Measurements from ENCODE around the gene JAK1.
A peak's percentile ranks its signal among the peaks of the same experiment; 100 is the strongest.
"Not testable (repeated sequence)": the region's sequence is repeated elsewhere in the genome, so short reads cannot be mapped to it uniquely, and the experiment has no call there.

JAK1 gene

GRCh38 chr1:64948216-64948615 is 18.1 kb downstream of the JAK1 start:
- DNase-seq, result no peak

DNA sequence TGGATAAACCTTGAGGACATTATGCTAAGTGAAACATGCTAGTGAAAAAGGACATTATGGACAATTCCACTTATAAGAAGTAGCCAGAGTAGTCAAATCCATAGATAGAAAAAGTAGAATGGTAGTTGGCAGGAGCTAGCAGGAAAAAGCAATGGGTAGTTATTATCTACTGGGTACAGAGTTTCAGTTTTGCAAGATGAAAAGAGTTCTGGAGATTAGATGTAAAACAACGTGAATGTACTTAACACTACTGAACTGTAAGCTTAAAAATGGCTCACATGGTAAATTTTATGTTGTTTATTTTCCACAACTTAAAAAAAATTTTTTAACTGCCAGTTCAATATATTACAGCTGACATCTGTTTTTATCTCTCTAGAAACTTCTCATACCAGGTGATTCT is 19.4 kb downstream of the JAK1 start:
- no peak for DNase-seq

DNA sequence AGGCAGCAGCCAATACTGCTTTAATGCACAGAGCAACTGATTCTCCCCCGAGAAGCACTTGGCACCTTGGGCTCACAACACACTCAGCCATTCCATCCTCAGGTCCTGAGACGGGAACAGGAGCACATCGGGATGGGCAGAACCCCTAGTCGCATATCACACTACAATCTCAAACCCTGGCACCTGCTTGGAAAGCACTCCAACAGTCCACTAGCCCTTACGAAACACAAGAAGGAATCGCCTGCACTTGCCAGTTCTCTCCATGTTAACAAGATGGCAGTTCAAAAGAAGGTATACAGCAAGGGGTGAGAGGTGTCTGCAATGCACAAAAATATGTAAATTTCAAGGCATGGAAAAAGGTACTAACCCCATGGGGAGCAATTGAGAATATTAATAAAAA is 21.4 kb downstream of the JAK1 start:
- DNase-seq, result no peak

- DNase-seq, result no peak
Observed at GRCh38 chr1:64942675-64943074, 23.7 kb downstream of the JAK1 start.

GRCh38 chr1:64942118-64942517 is 24.2 kb downstream of the JAK1 start:
- no peak for DNase-seq

DNA sequence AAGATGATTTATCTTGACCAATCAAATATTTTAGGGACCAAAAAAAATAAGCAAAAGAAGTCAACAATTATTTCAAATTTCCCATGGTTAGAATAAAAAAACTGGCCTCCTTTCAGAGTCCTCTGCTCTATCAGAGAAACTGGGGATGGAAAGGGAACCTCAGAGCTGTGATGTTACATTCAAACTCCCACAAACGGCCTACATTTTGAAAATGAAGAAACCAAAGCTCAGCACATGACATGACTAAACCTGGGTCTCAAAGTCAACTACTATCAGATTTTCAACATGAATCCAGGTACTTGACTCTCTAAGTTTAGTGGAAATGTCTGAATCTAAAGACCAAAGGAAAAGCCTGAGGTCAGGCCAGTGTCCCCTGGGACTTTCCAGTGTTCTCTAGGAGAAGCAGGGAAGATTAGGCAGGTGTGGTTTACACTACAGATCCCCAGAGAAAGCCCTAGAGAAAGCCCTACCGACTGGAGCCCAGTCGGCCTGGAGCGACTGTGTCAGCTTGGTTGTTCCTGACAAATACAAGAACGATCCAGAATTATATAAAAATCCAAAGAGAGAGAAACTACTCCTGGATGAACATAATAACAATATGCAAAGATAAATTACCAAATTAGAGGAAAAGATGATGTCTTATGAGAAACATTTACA is 24.8 kb downstream of the JAK1 start:
- no peak for DNase-seq

- DNase-seq, result no peak
Observed at GRCh38 chr1:64940025-64940424, 26.3 kb downstream of the JAK1 start.

DNA sequence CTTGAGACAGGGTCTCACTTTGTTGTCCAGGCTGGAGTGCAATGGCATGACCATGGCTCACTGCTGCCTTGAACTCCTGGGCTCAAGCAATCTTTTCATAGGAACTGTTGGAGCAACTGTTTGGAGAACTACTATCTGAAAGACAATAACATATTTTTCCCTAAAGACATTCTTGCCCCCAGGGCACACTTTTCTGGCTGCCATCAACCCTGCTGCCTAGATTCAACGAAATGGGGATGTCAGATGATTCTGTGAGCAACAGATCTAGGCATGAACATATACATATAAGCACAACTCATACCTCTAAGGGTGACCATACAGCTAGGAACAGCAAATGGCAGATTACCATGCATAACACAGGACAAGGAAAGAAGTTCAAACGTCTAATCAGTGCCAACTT is 27.4 kb downstream of the JAK1 start:
- DNase-seq, result no peak

DNA sequence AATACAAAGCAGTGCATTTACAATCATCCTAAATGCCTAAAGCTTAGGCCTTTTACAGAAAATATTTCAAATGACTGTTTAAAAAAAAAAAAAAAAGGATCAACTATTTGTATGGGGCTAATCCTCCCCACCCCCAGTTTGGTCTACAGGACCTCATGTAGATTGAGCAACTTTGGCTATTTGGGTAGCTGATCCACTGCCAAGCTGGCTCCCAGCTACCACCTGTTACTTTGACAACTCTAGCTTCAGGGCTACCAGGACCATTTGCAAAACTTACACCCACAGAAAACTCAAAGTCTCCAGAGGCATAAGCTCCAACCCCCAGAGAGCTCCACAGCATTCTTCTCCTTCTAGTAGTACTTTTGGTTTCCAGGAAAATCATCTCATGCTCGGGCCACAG is 29.4 kb downstream of the JAK1 start:
- DNase-seq, result no peak

DNA sequence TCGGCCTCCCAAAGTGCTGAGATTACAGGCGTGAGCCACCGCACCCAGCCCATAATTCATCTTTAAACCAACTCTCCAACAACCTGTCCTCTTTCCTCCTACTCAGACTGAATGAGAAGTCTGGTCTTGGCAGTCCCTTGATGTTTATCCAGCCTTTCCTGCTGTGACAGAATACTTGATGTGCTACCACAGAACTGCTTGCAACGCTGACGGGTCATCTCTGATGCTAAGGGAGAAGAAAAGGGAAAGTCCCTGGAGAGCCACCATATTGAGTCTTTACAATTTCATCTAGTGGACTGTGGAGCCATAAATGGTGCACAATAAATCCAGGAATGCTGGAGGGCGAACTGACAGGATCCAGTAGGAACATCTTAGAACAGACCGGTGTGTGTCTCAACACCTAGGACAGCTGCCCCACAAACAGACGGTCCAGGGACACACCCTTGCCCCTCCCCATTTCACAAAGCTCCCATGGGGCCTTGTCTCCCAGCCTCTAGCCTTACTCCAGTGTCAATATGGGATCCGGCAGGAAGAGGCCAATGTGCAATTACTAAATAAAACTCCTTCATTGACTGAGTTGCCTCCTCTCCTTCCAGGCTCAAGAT is 30.7 kb downstream of the JAK1 start:
- no peak for DNase-seq

DNA sequence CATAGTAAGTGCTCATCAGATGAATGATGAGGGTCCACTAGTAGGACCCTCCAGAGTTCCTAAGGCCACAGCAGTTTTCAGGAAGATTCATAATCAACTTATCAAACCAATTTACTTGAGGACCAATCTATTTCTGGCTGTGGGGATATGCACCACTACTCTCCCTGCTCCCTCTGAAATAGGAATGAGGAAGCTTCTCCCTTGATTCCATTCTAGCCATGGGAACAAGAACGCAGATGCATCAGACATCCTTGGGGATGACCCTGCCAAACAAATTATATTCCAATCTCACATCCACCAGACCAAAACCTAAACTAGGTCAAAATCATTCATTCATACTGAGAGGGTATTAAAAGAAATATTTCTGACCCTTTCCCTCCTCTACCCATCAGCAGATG is 31.5 kb downstream of the JAK1 start:
- DNase-seq, result no peak

DNA sequence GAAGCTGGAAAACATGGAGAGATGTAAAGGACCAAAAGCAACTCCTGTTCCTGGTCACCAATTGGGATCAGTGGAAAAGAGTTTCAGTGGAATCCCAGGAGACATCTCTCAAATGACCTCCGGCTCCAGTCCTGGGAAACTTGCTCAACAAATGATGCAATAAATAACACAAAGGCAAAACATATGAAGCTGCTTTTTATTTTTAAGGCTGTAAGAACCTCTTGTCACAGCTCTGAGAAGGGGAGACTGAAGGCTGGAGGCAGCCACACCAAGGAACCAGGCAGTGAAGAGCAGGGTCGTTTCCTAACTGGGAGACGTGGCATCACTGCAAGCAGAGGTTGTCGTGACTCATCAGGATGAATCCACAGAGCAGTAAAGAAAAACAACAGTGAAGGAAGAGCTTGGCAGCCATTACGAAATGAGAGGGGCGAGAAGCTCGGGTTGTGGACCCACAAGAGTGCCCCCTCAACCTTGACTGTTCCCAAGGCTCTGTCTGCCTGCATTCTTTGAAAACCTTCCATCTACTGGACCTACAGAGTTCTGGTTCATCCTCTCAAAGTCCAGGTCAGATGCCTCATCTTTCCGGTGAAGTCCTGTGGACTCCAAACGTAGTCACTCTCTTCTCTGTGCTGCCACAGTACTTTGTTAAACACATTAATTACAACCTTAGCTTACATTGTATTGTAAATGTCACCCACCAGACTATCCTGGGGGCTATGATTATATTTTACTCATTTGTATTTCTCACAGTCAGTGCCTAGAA is 32.1 kb downstream of the JAK1 start:
- no peak for DNase-seq

- no peak for DNase-seq
Observed at GRCh38 chr1:64933296-64934070, 32.9 kb downstream of the JAK1 start.

DNA sequence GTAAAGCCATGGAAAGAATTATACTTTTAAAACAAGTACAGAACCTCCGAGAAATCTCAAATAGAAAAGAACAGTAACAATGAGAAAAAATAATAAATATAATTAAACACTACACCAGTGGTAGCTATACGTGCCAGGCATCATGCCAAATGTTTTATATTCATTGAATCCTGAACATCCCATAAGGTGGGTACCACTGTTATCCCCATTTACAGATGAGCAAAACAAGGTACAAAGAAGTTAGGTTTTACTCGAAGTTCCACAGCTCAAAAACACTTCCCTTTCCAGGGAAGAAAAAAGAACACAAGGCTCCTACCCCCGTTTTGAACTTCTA is 33.4 kb downstream of the JAK1 start:
- no peak for DNase-seq

DNA sequence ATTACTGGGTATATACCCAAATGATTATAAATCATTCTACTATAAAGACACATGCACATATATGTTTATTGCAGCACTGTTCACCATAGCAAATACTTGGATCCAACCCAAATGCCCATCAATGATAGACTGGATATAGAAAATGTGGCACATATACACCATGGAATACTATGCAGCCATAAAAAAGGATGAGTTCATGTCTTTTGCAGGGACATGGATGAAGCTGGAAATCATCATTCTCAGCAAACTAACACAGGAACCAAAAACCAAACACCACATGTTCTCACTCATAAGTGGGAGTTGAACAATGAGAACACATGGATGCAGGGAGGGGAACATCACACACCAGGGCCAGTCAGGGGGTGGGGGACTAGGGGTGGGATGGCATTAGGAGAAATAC is 35.7 kb downstream of the JAK1 start:
- DNase-seq, result not testable (repeated sequence)

- no peak for DNase-seq
Observed at GRCh38 chr1:64929221-64929620, 37.1 kb downstream of the JAK1 start.

DNA sequence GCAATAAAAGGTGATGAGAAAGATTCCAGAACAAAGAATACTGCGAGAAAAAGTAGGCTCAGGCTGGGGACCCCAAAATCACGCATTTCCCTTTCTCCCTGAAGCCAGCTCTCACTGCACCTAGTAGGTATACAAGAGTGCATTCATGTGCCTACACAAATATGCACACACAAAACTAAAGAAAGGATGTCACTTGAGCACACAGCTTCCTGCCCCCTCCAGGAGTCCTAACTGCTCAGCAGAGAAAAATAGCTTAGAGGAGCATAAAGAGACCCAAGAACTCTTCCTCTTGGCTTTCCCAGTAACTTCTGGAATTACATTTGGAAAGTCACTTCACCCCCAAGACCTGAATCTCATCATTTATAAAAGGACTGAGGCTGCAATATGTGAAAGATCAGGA is 38.0 kb downstream of the JAK1 start:
- no peak for DNase-seq

- DNase-seq, result no peak
Observed at GRCh38 chr1:64925594-64925993, 40.8 kb downstream of the JAK1 start.

GRCh38 chr1:64923294-64923718 is 43.0 kb downstream of the JAK1 start:
- peak in 1 of 5 donors; percentile 45 for DNase-seq

DNA sequence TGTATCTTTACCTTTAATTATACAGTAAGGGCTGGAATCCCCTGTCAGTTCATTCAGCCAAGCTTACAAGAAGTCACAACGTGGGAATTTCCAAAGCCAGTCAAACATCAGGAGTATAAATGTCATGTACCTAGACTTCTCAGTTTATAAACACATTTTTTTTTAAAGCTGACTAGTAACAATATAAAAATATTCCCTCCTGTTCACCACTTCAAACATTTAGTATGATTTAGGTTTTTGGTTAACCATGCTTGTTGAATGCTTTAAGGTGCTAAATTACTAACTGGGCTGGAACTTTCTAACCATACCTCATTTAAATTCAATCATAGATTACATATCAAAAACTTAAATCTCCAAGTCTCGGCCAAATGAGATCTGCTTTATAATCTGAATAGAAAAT is 44.0 kb downstream of the JAK1 start:
- DNase-seq, result no peak

DNA sequence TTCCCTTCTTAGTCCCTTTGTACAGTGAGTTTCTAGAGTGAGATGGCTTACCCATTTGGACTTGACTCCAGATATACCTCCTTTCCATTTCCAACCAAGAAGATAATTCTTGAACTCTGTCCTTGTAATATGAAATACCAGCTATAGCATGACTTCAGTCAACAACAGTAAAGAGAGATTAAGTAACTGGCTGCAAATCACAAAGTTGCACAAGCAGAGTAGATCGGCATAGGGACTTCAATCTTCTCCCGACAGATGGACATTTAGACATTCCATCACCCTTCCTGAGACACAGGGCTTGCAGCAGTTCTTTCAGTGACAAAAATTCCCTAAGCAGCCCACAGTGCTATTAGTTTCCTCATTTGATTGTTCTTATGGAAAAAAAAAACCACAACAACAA is 44.6 kb downstream of the JAK1 start:
- no peak for DNase-seq

DNA sequence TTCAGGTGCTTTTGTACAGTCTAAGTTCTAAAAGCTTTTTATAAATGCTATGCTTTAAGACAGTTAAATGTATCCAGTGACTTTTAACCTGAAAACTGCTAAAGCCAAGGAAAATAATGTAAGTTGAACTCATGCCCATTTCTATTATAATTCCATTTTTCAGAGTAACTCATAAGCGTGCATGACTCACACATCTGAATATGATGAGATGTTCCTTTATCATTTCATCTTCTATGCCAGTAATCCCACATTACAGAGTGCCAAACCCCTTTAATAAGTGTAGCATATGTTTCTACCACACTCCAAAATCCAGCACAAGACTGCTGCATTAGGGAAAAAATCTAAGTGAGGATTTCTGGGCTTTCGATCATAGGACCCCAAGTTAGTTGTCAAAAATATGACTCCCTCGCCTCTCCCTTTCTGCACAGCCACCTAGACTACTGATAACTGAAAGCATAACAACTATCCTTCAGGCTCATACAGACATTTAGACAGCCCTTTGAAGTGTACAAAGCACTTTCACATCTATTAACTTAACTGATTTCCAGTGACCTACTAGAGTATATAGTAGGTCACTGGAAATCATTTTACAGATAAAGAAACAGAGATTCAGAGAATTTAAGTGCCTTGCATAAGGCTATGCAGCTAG is 45.3 kb downstream of the JAK1 start:
- DNase-seq, result no peak

GRCh38 chr1:64919120-64919519 is 47.2 kb downstream of the JAK1 start:
- not testable (repeated sequence) for DNase-seq
